Psoas muscle (tissue), 8 donors: Measurements from ENCODE around the gene FBXO28. TPM values are rescaled to one million over a fixed set of nuclear protein-coding genes. Genes with fewer than 3 reads are reported as not detected.

ENCODE experiments used
- ATAC-seq, 4 donors: fragments of 200-7000 bp; cut with Tn5 transposase; one replicate each; pipeline ENCODE4 v1.9.1; 2020; ENCODE audit warnings: moderate library complexity in 3 of 4, mild to moderate bottlenecking in 2 of 4
- DNase-seq, 2 donors: peaks; one replicate each; pipeline ENCODE4 v3.0.0-alpha.2; 2020
- H3K27ac ChIP-seq: fragments of 200-600 bp; one replicate; pipeline ENCODE4 v1.8.0; 2022
- H3K27me3 ChIP-seq, 3 donors: fragments of 200-600 bp in 1 of 3; one replicate each; pipeline versions ENCODE4 v1.6.1 to v1.8.0; 2013 to 2022; ENCODE audit warnings: low read length in 2 of 3, mild to moderate bottlenecking in 2 of 3, moderate library complexity in 1 of 3; ENCODE audit not compliant: insufficient read depth in 3 of 3
- H3K36me3 ChIP-seq, 2 donors: fragments of 200-600 bp in 1 of 2; one replicate each; pipeline versions ENCODE4 v1.6.1 to v1.8.0; 2013 to 2022; ENCODE audit warnings: low read depth in 1 of 2, mild to moderate bottlenecking in 1 of 2, moderate library complexity in 1 of 2; ENCODE audit not compliant: insufficient read depth in 1 of 2
- H3K4me1 ChIP-seq: fragments of 200-600 bp; one replicate; pipeline ENCODE4 v1.8.0; 2022
- H3K4me3 ChIP-seq: fragments of 200-600 bp; one replicate; pipeline ENCODE4 v1.8.0; 2022; ENCODE audit warnings: mild to moderate bottlenecking
- H3K9me3 ChIP-seq: fragments of 200-600 bp; one replicate; pipeline ENCODE4 v1.8.0; 2022
- CTCF ChIP-seq: fragments of 200-600 bp; IDR thresholded peaks from one replicate; pipeline ENCODE4 v1.8.0; 2022; ENCODE audit warnings: antibody characterized with exemption
- WGBS, 3 donors: extraction: QIAGEN DNeasy Blood & Tissue Kit; methylation state at CpG; one replicate each; pipeline versions ENCODE4 v1.1.6 to v1.1.7; 2013; 5-methylcytosine and 5-hydroxymethylcytosine counted together
- intact Hi-C, 2 donors: fragments of 100-400 bp; cut with DNase I; formaldehyde crosslinking; loops; one replicate each; pipeline versions ENCODE4 v1.11.0 to v1.14.2; 2022
- polyA plus RNA-seq, 3 donors: library from polyadenylated mRNA; stranded (reverse); fragments of 200-250 nt; gene quantifications; one replicate each; pipeline ENCODE4 v1.2.3, GENCODE V29; 2013
- total RNA-seq, 4 donors: library from RNA; stranded (reverse); fragmentation: NEBNext Ultra II Directional in 2 of 4; extraction: Animal tissue kit (Norgen Biotek cat#: 25700) in 2 of 4; gene quantifications; one replicate each; pipeline versions ENCODE4 v1.2.1 to v1.2.4, GENCODE V29; 2021 to 2023
- donor health status: healthy with polysubstance abuse.
- donor health status: DM: no; HTN: no; CAD: no; lungs with moderate emphysema.
- donor health status: Bipolar disorder and iron deficiency.
- donor health status: healthy.
- donor health status: DM: yes; HTN: yes; CAD: no.
- donor health status: DM: no; HTN: no; CAD: no.
- donor health status: DM: no; HTN: no; CAD: no.
- donor health status: DM: yes; HTN: yes; CAD: no.

Gene FBXO28
- total and polyA plus RNA-seq, 7 donors: 8.9 to 29.5 (median 24.8) TPM

- WGBS, 3 donors: 92 to 96% (median 95%) methylated on average over 9 of the region's 9 CpGs
- H3K4me3 ChIP-seq: no peak overlapping the region
- H3K27ac ChIP-seq: no peak overlapping the region
- intact Hi-C loops: no loop called here
- DNase-seq (no peak), ATAC-seq (no peak)
- TF ChIP-seq CTCF: no peak
- H3K36me3 ChIP-seq: no peaks in the 10 kb centered on the region
- H3K4me1 ChIP-seq: no peaks in the 10 kb centered on the region
- no peaks in the 10 kb centered on the region for H3K27me3 ChIP-seq
- H3K9me3 ChIP-seq: no peaks in the 10 kb centered on the region
These were observed 63.6 kb downstream of the FBXO28 start for GRCh38 chr1:224177356-224177999.

GRCh38 chr1:224178894-224179293 is 65.0 kb downstream of the FBXO28 start:
- ATAC-seq: no peak
- 90 to 93% (median 91%) methylated on average over 5 of the region's 5 CpGs for WGBS, 3 donors
- no peaks in the 10 kb centered on the region for H3K9me3 ChIP-seq
- no peaks in the 10 kb centered on the region for H3K36me3 ChIP-seq
- H3K4me3 ChIP-seq: no peak overlapping the region
- DNase-seq: no peak
- no peaks in the 10 kb centered on the region for H3K4me1 ChIP-seq
- intact Hi-C loops: no loop called here
- H3K27me3 ChIP-seq: no peaks in the 10 kb centered on the region
- no peak overlapping the region for H3K27ac ChIP-seq
- TF ChIP-seq CTCF: no peak

- Histone ChIP-seq H3K9me3 (no peaks in the 10 kb centered on the region), H3K27me3 (no peaks in the 10 kb centered on the region), H3K4me1 (peaks cover 6% of the 10 kb centered on the region), H3K36me3 (no peaks in the 10 kb centered on the region), H3K27ac (no peak overlapping the region), H3K4me3 (no peak overlapping the region)
- no peak for TF ChIP-seq CTCF
- 89 to 93% (median 90%) methylated on average over 11 of the region's 11 CpGs for WGBS, 3 donors
- DNase-seq: no peak
- intact Hi-C loops: no loop called here
- no peak for ATAC-seq
These were observed 67.0 kb downstream of the FBXO28 start for GRCh38 chr1:224180783-224181452.

- Histone ChIP-seq H3K27ac (no peak overlapping the region), H3K36me3 (no peaks in the 10 kb centered on the region), H3K27me3 (no peaks in the 10 kb centered on the region), H3K4me1 (peaks cover 6% of the 10 kb centered on the region), H3K9me3 (no peaks in the 10 kb centered on the region), H3K4me3 (no peak overlapping the region)
- DNase-seq: no peak
- ATAC-seq: no peak
- WGBS, 3 donors: 91 to 96% (median 93%) methylated on average over 4 of the region's 4 CpGs
- intact Hi-C loops: no loop called here
- TF ChIP-seq CTCF: no peak
These were observed 67.5 kb downstream of the FBXO28 start for GRCh38 chr1:224181453-224181810.
